Epithelial cell of esophagus (primary cell): ENCODE data around the gene HPDL.
"Not testable (repeated sequence)": the region's sequence is repeated elsewhere in the genome, so short reads cannot be mapped to it uniquely, and the experiment has no call there.

ENCODE experiments used
- DNase-seq: peaks from one replicate; pipeline ENCODE4 v3.0.0; 2010; ENCODE audit warnings: low read depth
- H3K4me3 ChIP-seq: 2 replicates; pipeline ENCODE4 v1.5.1; 2011; ENCODE audit warnings: mild to moderate bottlenecking, low read length, control low read depth
- CTCF ChIP-seq: IDR thresholded peaks from 2 replicates; pipeline ENCODE4 v1.5.1; 2011; ENCODE audit warnings: low read depth, mild to moderate bottlenecking, low read length, control low read depth, inconsistent platforms; ENCODE audit not compliant: insufficient read depth; ENCODE audit errors: missing control alignments

The HPDL gene

GRCh38 chr1:45326627-45327623 is at the start of gene HPDL:
HPDL (plus strand) TSS chr1:45326895; CDS start chr1:45327149, 254 bp downstream.
- peak within 1 kb of the TSS; percentile 48 for H3K4me3 ChIP-seq
- DNase-seq, result peak; percentile 39
- no peak for TF ChIP-seq CTCF

GRCh38 chr1:45282351-45282750 is 44.3 kb upstream of the HPDL start:
- no peak for DNase-seq
- no peak for TF ChIP-seq CTCF
- no peak overlapping the region for H3K4me3 ChIP-seq

DNA sequence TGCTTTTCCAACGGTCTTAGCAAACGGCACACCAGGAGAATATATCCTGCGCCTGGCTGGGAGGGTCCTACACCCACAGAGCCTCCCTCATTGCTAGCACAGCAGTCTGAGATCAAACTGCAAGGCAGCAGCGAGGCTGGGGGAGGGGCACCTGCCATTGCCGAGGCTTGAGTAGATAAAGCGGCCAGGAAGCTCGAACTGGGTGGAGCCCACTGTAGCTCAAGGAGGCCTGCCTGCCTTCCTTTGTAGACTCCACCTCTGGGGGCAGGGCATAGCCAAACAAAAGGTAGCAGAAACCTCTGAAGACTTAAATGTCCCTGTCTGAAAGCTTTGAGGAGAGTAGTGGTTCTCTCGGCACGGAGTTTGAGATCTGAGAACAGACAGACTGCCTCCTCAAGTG is 41.8 kb upstream of the HPDL start:
- not testable (repeated sequence) for DNase-seq, H3K4me3 ChIP-seq

DNA sequence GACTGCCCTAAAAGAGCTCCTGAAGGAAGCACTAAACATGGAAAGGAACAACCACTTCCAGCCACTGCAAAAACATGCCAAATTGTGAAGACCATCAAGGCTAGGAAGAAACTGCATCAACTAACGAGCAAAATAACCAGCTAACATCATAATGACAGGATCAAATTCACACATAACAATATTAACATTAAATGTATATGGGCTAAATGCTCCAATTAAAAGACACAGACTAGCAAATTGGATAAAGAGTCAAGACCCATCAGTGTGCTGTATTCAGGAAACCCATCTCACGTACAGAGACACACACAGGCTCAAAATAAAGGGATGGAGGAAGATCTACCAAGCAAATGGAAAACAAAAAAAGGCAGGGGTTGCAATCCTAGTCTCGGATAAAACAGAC is 40.2 kb upstream of the HPDL start:
- not testable (repeated sequence) for DNase-seq, H3K4me3 ChIP-seq

GRCh38 chr1:45291002-45291401 is 35.7 kb upstream of the HPDL start:
- not testable (repeated sequence) for DNase-seq, H3K4me3 ChIP-seq

DNA sequence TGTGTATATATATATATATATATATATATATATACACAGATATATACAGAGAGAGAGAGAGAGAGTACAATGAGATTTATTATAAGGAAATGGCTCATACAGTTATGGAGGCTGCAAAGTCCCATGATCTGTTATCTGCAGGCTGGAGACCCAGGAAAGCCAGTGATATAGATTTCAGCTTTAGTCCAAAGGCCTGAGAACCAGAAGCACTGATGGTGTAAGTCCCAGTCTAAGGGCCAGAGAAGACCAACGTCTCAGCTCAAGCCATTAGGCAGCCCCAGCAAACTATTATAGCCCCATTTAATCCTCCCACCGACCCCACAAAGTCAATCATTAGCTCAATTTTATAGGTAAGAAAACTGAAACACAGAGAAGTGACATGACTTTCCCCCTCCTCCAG is 35.0 kb upstream of the HPDL start:
- TF ChIP-seq CTCF, result no peak
- DNase-seq, result no peak
- no peak overlapping the region for H3K4me3 ChIP-seq

DNA sequence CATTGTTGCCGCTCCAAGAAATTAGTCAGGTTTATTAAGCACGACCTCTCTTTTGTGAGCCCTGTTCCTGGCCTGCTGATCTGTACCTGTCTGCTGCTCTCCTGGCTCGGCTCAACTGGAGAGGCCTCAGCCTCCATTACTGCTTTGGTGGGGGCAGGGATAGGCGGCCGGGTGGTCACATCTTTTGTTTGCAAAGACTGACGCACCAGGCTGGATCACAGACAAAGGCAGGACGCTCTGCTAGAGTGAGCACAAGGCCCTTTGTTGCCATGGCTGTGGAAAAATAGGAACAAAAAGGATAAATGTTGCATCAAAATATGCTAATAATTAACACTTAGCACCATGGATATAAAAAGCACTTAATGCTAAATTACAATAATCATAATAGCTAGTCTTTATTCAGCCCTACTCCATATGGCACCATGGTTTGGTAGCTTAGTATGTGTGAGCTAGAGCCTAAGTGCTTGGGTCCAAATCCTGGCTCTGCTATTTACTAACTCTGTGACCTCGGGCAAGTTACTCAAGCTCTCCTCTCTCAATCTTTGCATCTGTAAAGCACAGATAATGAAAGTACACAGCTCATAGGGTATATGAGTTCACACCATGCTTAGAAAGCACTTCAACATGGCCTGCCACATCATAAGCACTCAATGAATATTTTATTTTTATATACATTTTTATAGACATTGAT is 28.9 kb upstream of the HPDL start:
- TF ChIP-seq CTCF, result no peak
- no peak overlapping the region for H3K4me3 ChIP-seq
- DNase-seq, result no peak

DNA sequence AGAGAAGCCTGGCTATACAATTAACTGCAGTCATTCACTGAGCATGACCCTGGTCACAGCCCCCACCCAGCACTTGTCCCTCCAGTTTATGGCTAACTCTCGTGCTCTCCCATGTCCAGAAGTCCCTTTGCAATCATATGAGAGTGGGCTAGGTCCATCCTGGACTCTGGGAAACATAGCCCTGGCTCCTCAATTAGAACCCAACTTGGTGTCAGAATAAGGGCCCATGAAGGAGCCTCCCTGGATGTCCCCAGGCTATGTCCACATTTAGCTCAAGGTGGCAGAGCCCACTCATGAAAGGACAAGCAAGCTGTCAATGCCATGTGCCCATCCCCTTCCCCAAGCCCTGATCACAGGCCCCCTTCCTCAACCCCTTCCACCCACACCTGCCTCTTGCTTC is 27.4 kb upstream of the HPDL start:
- H3K4me3 ChIP-seq, result no peak overlapping the region
- TF ChIP-seq CTCF, result no peak
- DNase-seq, result no peak
